ENCODE data around the gene RHEX.
"Not testable (repeated sequence)": the region's sequence is repeated elsewhere in the genome, so short reads cannot be mapped to it uniquely, and the experiment has no call there.

The RHEX gene

GRCh38 chr1:206060844-206061243 is 7.9 kb downstream of the RHEX start:
- no peak for DNase-seq

- DNase-seq, result no peak
Measured at GRCh38 chr1:206062464-206062863, 9.5 kb downstream of the RHEX start.

DNA sequence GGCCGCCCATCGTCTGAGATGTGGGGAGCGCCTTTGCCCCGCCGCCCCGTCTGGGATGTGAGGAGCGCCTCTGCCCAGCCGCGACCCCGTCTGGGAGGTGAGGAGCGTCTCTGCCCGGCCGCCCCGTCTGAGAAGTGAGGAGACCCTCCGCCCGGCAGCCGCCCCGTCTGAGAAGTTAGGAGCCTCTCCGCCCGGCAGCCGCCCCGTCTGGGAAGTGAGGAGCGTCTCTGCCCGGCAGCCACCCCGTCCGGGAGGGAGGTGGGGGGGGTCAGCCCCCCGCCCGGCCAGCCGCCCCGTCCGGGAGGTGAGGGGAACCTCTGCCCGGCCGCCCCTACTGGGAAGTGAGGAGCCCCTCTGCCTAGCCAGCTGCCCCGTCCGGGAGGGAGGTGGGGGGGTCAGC is 11.0 kb downstream of the RHEX start:
- not testable (repeated sequence) for DNase-seq

DNA sequence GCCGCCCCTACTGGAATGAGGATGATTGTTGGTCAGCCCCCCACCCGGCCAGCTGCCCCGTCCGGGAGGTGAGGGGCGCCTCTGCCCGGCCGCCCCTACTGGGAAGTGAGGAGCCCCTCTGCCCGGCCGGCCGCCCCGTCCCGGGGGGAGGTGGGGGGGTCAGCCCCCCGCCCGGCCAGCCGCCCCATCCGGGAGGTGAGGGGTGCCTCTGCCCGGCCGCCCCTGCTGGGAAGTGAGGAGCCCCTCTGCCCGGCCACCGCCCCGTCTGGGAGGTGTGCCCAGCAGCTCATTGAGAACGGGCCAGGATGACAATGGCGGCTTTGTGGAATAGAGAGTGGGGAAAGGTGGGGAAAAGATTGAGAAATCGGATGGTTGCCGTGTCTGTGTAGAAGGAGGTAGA is 11.5 kb downstream of the RHEX start:
- DNase-seq, result not testable (repeated sequence)

- no peak for DNase-seq
Measured at GRCh38 chr1:206065547-206066145, 12.7 kb downstream of the RHEX start.

DNA sequence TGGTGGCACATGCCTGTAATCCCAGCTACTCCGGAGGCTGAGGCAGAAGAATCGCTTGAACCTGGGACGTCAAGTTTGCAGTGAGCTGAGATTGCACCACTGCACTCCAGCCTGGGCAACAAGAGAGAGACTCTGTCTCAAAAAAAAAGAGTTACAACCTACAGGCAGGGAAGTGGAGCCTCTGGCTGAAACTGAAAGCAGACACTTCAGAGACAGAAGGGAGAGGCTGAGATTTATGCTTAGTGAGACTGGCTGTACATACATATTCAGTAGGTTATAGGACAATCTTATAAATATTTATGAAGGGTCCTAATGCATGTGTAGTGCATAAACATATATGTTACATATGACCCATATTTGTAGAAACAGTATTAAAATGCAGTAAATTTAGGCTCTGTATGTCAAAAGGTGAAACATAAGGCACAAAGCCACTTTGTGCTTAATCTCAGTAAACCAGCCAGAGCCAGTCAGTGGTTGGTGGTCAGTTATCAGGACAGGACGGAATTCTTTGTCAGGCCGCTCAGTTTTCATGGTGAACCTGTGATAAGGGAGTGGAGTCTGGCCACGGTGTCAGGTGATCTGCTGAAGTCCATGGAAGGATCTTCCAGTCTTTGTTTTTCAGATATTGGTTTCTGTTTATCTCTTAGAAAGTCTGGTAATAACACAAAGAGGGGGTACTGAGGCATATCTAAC is 13.7 kb downstream of the RHEX start:
- DNase-seq, result no peak

GRCh38 chr1:206067486-206068227 is 14.7 kb downstream of the RHEX start:
- no peak for DNase-seq

DNA sequence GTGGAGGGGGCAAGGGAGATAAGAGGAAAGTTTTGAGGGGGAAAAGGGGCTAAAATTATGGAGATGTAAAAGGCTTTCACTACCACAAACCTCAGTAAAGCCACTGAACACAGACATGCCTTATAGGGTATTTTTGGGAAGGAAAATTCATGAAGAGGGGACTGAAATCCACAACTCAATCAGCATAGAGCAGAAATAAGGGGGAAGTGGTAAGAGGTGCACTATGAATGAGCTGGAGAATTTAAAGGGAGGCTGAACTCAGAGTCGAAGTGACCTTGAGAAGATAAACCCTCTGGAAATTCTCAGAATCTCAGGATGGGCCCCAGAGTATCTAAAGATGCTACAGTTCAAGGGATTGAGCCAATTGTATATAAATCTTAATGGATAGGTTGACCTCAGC is 15.3 kb downstream of the RHEX start:
- no peak for DNase-seq

DNA sequence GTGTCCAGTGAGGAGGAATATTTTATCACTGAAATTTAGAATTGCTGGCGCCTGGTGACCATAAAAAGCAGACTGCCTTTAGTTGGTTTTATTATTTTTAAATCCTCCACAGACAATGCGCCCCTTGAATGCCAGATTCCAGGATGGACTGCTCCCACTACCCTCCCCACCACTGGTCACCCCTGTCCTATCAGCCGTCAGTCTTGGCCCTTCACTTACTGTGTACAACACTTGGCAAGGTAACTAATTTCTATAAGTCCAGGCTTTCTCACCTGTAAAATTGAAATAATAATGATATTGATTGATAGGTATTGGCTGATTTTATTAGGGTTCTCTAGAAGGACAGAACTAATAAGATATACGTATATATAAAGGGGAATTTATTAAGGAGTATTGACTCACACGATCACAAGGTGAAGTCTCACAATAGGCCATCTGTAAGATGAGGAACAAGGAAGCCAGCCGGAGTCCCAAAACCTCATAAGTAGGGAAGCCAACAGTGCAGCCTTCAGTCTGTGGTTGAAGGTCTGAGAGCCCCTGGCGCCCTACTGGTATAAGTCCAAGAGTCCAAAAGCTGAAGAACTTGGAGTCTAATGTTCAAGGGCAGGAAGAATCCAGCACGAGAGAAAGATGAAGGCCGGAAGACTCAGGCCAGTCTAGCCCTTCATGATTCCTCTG is 17.8 kb downstream of the RHEX start:
- DNase-seq, result no peak

GRCh38 chr1:206074839-206075238 is 21.9 kb downstream of the RHEX start:
- DNase-seq, result no peak

DNA sequence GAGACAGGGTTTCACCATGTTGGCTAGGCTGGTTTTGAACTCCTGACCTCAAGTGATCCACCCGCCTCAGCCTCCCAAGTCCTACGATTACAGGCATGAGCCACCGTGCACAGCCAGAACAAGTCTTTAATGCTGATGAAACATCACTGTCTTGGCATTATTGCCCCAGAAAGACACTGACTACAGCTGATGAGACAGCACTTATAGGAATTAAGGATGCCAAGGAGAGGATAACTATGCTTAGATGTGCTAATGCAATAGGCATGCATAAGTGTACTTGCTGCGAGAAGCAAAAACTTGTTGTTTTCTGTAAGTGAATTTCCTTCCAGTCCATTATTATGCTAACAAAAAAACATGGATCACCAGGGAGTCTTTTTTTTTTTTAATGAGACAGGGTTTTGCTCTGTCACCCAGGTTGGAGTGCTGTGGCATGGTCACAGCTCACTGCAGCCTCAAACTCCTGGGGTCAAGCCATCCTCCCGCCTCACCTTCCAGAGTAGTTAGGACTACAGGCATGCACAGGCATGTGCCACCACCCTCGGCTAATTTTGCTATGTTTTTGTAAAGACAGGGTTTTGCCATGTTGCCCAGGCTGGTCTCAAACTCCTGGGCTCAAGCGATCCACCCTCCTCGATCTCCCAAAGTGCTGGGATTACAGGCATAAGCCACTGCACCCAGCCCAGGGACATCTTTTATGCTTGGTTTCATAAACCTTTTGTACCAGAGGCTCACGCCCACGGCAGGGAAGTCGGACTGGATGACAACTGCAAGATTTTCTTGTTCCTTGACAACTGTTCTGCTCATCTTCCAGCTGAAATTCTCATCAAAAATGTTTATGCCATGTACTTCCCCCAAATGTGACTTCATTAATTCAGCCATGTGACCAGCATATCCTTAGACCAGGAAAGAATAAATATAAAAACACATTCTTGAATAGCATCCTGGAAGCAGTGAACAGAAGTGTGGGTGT is 23.1 kb downstream of the RHEX start:
- DNase-seq, result no peak

- no peak for DNase-seq
Measured at GRCh38 chr1:206079135-206079534, 26.2 kb downstream of the RHEX start.

- DNase-seq, result no peak
Measured at GRCh38 chr1:206080026-206080820, 27.2 kb downstream of the RHEX start.

DNA sequence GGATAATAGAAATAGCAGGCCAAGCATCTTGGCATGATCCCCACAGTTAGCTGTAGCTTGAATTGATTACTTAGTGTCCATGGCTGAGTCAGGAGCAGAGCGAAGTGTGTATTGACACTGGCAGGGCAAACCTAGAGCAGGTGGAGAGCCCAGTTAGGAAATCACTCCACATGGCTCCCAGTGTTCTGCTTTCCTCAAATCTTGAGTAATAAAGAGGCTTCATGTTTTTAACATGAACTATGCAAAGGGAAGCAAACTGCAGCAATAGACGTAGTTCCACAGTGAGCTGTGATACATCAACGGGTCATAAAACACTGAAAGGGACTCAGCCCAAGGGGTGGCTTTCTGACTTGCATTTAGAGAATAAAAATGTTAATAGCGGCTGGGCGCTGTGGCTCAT is 28.9 kb downstream of the RHEX start:
- no peak for DNase-seq

DNA sequence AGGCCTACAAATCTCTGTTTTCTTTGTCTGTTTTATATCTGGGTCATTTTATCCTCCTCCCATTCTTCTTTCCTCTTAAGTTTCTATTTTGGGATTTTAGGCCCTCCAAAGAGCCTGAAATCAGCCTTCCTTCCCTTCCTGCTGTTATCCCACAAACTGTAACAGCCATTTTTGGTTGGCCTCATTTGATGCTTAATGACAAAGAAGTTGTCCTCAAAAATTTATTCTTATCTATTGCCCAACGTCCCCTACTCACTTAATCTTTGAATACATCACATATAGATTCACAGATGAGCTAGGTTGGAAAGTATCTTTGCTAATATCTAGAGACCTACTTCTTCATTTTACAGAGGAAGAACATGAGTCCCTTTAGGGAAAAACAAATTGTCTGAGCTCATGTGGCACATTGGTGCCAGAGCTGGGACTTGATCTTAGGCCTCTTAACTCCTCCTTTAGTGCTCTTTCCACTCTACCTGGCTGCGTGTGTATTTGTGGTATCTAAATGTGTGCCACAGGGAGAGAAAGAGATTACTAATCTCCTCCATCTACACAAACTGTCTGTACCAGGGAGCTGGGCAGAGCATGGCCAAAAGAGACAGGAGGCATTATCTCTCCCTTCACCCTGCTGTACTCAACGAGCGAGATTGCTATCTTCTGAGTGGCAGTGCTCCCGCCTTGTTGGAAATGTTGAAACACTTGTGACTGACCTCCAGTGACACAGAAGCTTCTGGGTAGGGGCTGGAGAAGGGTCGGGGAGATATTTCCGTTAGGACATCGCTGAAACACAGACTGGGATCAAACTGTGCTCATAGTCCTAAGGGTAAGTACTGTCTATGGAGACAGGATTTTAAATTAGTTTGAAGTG is 30.1 kb downstream of the RHEX start:
- DNase-seq, result no peak

- DNase-seq, result no peak
Measured at GRCh38 chr1:206083750-206084149, 30.8 kb downstream of the RHEX start.

DNA sequence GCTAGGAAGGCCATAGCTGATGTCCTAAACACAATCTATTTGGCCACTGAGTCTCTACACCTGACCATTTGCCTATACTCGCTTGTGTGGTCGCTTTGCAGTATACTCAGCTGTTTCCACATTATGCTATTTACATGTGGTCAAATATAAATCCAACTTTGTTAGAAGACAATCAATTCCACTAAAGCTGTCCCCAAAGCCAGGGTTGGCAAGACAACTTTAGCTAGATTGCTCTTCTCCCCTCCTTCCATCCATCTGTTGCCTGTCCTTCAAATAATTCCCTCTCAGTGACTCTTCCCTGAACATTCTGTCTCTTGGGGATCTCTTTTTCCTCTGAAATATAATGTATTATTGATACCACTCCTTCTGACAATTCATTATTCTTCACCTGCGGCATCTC is 34.1 kb downstream of the RHEX start:
- DNase-seq, result no peak

DNA sequence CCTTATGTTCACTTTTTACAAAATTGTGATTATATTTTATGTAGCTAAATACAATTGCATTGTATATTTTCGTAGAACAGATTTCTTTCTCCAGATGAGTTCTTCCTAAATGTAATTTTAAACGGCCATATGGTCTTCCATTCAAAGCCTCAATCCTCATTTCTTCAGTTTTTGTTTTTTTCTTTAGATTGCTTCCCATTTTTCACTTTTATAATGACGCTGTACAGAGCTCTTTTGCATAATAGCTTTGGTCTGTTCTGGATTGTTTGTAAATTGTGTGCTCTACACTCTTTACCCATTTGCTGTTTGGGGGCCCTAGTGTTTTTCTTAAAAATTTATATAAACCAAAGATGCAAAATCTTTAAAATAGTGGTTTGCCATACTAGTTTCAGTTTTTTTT is 36.4 kb downstream of the RHEX start:
- no peak for DNase-seq

GRCh38 chr1:206094024-206094423 is 41.1 kb downstream of the RHEX start:
- DNase-seq, result no peak

DNA sequence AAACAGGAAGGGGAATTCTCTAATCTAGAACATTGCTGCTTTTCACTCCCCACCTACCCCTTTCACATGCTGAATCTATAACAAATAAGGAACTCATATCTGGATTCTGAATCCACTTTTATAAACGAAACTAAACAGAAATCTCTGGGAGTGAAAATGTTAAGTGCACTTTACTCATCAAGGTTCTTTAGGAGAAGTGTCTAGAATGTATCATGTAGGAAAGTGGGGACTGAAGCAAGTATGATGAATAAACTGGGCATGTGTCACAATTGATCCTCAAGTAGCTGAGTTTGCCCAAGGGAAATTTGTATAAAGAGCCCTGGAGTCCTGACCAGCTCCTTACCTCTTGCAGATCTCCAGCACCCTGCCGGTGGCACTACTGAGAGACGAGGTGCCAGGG is 44.4 kb downstream of the RHEX start:
- no peak for DNase-seq
